Measurements from ENCODE around the gene NR1H3.

DNA sequence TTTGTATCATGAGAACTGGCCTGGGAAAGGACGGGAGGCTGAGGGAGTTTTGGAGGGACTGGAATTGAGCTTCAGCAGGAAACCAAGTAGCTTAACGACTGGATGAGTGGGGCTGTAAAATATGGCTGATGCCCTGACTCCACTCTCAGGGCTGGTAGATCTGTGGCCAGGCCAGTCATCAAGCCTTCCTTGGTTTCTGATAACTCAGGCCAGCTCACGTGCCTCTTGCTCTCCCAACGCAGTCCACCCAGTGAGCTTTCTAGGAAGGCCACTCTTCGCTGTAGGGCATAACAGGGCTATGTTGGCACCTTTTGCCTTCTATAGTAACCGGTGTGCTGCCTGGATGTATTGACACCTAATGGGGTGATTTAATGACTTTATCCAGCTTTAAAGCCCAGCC lies 6.3 kb downstream of the NR1H3 start:
- TF ChIP-seq TCF12 (IDR thresholded peaks at IDR 0.05; ENCODE audit: low read depth), result no peak
- TF ChIP-seq, protein P1, sequence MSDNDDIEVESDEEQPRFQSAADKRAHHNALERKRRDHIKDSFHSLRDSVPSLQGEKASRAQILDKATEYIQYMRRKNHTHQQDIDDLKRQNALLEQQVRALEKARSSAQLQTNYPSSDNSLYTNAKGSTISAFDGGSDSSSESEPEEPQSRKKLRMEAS (IDR thresholded peaks at IDR 0.05), result no peak
- no peak for TF ChIP-seq EP300 (IDR thresholded peaks at IDR 0.05; ENCODE audit: borderline replicate concordance)
- no peak for TF ChIP-seq CEBPB (IDR thresholded peaks at IDR 0.05)
- TF ChIP-seq FOXM1 (IDR thresholded peaks at IDR 0.05; ENCODE audit: borderline replicate concordance, low read depth), result no peak
- no peak for TF ChIP-seq RAD21 (IDR thresholded peaks at IDR 0.05; ENCODE audit: low read depth)
- TF ChIP-seq, protein P2, sequence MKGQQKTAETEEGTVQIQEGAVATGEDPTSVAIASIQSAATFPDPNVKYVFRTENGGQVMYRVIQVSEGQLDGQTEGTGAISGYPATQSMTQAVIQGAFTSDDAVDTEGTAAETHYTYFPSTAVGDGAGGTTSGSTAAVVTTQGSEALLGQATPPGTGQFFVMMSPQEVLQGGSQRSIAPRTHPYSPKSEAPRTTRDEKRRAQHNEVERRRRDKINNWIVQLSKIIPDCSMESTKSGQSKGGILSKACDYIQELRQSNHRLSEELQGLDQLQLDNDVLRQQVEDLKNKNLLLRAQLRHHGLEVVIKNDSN (IDR thresholded peaks at IDR 0.05), result no peak
- TF ChIP-seq TEAD4 (IDR thresholded peaks at IDR 0.05), result no peak
